SK-MEL-5 (cell line): ENCODE measurements around the gene MIDN. TPM values are rescaled to one million over a fixed set of nuclear protein-coding genes. Genes with fewer than 3 reads are reported as not detected.

Source experiments
- DNase-seq: peaks from one replicate; pipeline ENCODE4 v3.0.0-alpha.2; 2016; ENCODE audit warnings: low read depth, low spot score
- in situ Hi-C: cut with HindIII; loops from 2 replicates; pipeline ENCODE4 v1.10.0; 2016; ENCODE audit warnings: low sequenced_read_pairs, high pct_unique_total_duplicates, low pct_unique_long_range_greater_than_20kb
- total RNA-seq: library from RNA; depleted of rRNA; stranded (reverse); fragments of >200 nt; shearing (Covaris generic); gene quantifications from 2 replicates; pipeline ENCODE4 v1.2.3, GENCODE V29; 2014

MIDN gene
- total RNA-seq, 1 experiment from 2014 or later: 4.6 TPM

GRCh38 chr19:1260749-1261537 lies 12.6 kb downstream of the MIDN start:
- peak; percentile 92 for DNase-seq
- in situ Hi-C loops: no loop called here

GRCh38 chr19:1261538-1261797 lies 13.1 kb downstream of the MIDN start:
- no peak for DNase-seq
- in situ Hi-C loops: no loop called here

GRCh38 chr19:1261798-1262622 lies 13.6 kb downstream of the MIDN start:
- no peak for DNase-seq
- in situ Hi-C loops: no loop called here

GRCh38 chr19:1262623-1263123 lies 14.3 kb downstream of the MIDN start:
- in situ Hi-C loops: no loop called here

GRCh38 chr19:1263188-1263587 lies 14.8 kb downstream of the MIDN start:
- in situ Hi-C loops: no loop called here
- DNase-seq: no peak

More at GRCh38 chr19:1262623-1263123, 14.3 kb downstream of the MIDN start:
- DNase-seq: no peak

- no peak for DNase-seq
Measured at GRCh38 chr19:1264801-1265614, 16.6 kb downstream of the MIDN start.

GRCh38 chr19:1265615-1266128 lies 17.3 kb downstream of the MIDN start:
- in situ Hi-C loops: no loop called here
- no peak for DNase-seq

More at GRCh38 chr19:1264801-1265614, 16.6 kb downstream of the MIDN start:
- in situ Hi-C loops: no loop called here

GRCh38 chr19:1266129-1266915 lies 17.9 kb downstream of the MIDN start:
- in situ Hi-C loops: no loop called here
- DNase-seq: peak; percentile 74

- DNase-seq: peak; percentile 39
- in situ Hi-C loops: no loop called here
Measured at GRCh38 chr19:1266916-1267476, 18.6 kb downstream of the MIDN start.

GRCh38 chr19:1267477-1268225 lies 19.3 kb downstream of the MIDN start:
- in situ Hi-C loops: no loop called here
- no peak for DNase-seq

- in situ Hi-C loops: no loop called here
Measured at GRCh38 chr19:1268226-1269064, 20.1 kb downstream of the MIDN start.

GRCh38 chr19:1269065-1269477 lies 20.7 kb downstream of the MIDN start, which contains the start of gene CIRBP:
CIRBP (plus strand) TSS chr19:1269332; CDS start chr19:1270934, 1,602 bp downstream.
- in situ Hi-C loops: no loop called here

More at GRCh38 chr19:1268226-1269064, 20.1 kb downstream of the MIDN start:
- DNase-seq: no peak

GRCh38 chr19:1269478-1270212 lies 21.3 kb downstream of the MIDN start:
- in situ Hi-C loops: no loop called here
- peak; percentile 77 for DNase-seq

More at GRCh38 chr19:1269065-1269477, 20.7 kb downstream of the MIDN start, which contains the start of gene CIRBP:
- peak; percentile 96 for DNase-seq

GRCh38 chr19:1270213-1270853 lies 21.9 kb downstream of the MIDN start:
- no peak for DNase-seq

More at GRCh38 chr19:1270213-1270853, 21.9 kb downstream of the MIDN start:
- in situ Hi-C loops: no loop called here
